ENCODE results near the gene ARID1B.

ARID1B gene

DNA sequence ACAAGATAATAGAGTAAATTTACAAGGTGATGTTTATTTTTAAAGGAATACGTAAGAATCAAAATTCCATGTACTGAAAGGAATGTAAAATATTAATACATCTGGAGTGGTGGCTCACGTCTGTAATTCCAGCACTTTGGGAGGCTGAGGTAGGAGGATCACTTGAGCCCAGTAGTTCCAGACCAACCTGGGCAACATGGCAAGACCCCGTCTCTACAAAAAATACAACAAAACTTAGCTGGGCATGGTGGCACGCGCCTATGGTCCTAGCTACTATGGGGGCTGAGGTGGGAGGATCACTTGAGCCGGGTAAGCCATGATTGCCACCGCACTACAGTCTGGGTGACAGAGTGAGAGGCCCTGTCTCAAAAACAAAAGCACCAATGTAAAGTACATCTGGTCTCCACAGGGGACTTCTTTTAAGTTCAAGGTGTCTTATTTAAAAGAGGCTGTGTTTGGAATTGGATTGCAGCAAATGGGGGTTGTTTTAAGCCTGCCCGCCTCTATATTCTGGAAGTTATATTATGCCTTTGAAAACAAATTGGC lies 36.9 kb downstream of the ARID1B start:
- no peak overlapping the region for H3K4me3 ChIP-seq (ENCODE audit: low read depth, low read length)
- TF ChIP-seq, protein P1, sequence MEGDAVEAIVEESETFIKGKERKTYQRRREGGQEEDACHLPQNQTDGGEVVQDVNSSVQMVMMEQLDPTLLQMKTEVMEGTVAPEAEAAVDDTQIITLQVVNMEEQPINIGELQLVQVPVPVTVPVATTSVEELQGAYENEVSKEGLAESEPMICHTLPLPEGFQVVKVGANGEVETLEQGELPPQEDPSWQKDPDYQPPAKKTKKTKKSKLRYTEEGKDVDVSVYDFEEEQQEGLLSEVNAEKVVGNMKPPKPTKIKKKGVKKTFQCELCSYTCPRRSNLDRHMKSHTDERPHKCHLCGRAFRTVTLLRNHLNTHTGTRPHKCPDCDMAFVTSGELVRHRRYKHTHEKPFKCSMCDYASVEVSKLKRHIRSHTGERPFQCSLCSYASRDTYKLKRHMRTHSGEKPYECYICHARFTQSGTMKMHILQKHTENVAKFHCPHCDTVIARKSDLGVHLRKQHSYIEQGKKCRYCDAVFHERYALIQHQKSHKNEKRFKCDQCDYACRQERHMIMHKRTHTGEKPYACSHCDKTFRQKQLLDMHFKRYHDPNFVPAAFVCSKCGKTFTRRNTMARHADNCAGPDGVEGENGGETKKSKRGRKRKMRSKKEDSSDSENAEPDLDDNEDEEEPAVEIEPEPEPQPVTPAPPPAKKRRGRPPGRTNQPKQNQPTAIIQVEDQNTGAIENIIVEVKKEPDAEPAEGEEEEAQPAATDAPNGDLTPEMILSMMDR (IDR thresholded peaks at IDR 0.05; ENCODE audit: insufficient read depth, low read depth, low read length, missing control alignments): no peak
- DNase-seq (ENCODE audit: low read depth): no peak

DNA sequence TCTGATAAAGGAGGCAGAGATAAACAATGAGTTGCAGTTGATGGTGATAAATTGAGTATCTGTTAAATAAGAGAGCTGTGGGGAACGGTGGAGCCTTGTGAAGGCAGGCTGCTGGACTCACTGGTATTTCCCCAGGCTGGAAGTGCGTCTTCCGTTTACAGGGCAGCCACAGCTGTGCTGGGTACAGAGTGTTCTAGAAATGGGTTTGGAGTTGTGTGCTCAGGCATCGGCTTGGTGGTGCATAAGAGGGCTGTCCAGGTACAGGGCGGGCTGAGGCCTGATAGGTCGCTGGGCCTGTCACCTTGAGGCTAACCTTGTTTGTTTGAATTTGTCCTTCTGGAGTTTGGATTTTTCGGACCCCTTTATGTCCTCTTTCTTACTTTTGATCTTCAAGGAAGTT lies 39.3 kb downstream of the ARID1B start:
- DNase-seq (ENCODE audit: low read depth): no peak
- no peak overlapping the region for H3K4me3 ChIP-seq (ENCODE audit: low read depth, low read length)
- TF ChIP-seq, protein P1 (IDR thresholded peaks at IDR 0.05; ENCODE audit: insufficient read depth, low read depth, low read length, missing control alignments): no peak

DNA sequence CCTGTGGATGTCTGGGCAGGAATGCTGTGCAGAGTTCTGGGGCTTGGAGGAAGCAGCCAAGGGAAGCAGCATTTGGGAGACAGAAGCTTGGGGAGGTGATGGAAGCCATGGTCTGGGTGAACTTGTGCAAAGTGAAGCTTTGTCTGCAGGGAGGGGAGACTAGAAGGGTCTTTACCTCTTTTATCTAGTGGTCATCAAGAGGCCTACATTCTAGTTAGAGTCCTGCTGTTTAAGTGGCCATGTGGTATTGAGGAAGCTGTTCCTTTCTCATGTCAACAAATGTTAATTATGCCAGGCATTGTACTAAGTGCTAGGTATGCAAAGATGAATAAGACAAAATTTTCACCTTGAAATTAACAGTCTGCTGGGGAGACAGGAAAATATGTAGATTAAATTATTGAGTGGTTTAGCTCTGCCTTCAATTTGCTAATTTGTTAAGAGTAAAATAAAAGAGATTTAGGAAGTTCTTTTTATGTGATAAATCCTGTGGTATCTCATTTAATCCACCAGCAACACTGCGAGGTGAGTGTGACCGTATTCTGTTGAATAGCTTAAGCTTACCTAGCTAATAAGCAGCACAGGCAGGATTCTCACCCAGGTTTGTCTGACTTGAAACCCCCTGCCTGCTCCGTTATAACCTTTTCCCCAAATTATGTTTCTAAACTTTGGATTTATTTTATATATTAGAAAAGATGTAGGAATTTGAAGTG lies 43.1 kb downstream of the ARID1B start:
- TF ChIP-seq, protein P1 (IDR thresholded peaks at IDR 0.05; ENCODE audit: insufficient read depth, low read depth, low read length, missing control alignments): no peak
- H3K4me3 ChIP-seq (ENCODE audit: low read depth, low read length): no peak overlapping the region
- no peak for DNase-seq (ENCODE audit: low read depth)

DNA sequence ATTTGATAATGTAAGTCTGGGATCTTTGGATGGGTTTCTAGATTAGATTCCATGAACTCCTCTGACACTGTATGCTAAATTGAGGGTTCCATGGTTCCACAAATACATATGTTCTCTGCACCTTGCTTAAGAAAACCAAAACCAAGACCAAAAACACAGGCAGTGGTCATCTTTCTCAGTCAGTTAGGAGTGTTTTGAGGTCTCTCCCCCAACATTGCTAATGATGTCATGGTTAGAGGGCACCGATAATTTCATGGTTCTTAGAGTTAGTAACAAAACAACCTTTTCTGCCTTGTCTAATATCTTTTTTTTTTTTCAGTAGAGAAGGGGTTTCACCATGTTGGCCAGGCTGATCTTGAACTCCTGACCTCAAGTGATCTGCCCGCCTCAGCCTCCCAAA lies 44.5 kb downstream of the ARID1B start:
- peak; percentile 42 for DNase-seq (ENCODE audit: low read depth)

DNA sequence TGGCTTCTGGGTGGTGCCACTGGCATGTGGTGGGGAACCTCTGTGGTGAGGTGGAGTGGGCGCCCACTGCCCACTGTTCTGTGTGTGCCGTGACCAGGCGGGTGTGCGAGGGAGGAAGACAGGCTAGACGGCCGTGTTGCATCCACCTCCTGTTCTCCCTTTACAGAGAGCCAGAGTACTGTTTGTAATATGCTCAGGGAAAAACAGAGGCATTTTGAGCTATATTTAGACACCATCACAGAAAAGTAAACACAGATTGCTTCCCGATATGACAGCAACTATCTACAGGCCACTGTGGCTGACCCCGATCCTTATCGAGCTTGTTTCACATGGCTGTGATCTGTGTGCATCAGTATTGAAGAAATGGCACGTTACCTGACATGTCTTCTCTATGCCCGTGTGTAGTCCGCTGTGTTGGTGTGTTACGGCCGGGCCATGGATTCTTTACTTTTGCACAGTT lies 45.6 kb downstream of the ARID1B start:
- H3K4me3 ChIP-seq (ENCODE audit: low read depth, low read length): no peak overlapping the region
- DNase-seq (ENCODE audit: low read depth): no peak
- TF ChIP-seq, protein P1 (IDR thresholded peaks at IDR 0.05; ENCODE audit: insufficient read depth, low read depth, low read length, missing control alignments): no peak

More for the DNA sequence above, 44.5 kb downstream of the ARID1B start:
- no peak overlapping the region for H3K4me3 ChIP-seq (ENCODE audit: low read depth, low read length)
- TF ChIP-seq, protein P1 (IDR thresholded peaks at IDR 0.05; ENCODE audit: insufficient read depth, low read depth, low read length, missing control alignments): no peak

DNA sequence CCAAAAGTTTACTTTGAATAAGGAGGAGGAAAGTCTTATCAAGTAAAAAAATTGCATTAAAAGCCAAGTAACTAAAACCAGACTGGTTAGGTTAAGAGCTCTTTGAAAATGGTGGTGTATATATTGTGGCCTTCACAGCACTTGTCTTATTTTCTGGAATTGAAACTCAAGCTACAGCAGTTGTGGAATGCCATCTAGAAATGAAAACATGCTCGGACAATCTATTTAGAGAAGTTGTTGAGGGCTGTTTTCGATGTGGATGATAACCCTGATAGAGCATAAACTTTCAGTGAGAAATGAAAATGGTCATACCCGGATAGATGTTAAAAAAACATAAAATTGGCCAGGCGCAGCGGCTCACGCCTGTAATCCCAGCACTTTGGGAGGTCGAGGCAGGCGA lies 47.0 kb downstream of the ARID1B start:
- TF ChIP-seq, protein P1 (IDR thresholded peaks at IDR 0.05; ENCODE audit: insufficient read depth, low read depth, low read length, missing control alignments): no peak
- no peak overlapping the region for H3K4me3 ChIP-seq (ENCODE audit: low read depth, low read length)
- DNase-seq (ENCODE audit: low read depth): no peak
